Immature natural killer cell (primary cell): ENCODE data around the gene C17orf50. TPM values are rescaled to one million over a fixed set of nuclear protein-coding genes. Genes with fewer than 3 reads are reported as not detected.
A peak's percentile ranks its signal among the peaks of the same experiment; 100 is the strongest.

Experiments
- DNase-seq, 3 donors: peaks; one replicate each; pipeline ENCODE4 v3.0.0; 2022; ENCODE audit warnings: mixed read lengths in 1 of 3
- H3K27ac Mint-ChIP-seq, 6 donors: one replicate each; pipeline ENCODE4 v1.8.0; 2020; ENCODE audit warnings: mixed read lengths in 6 of 6, mild to moderate bottlenecking in 5 of 6, inconsistent platforms in 4 of 6, moderate library complexity in 3 of 6
- H3K27me3 Mint-ChIP-seq, 3 donors: one replicate each; pipeline ENCODE4 v1.8.0; 2020 to 2021; ENCODE audit warnings: low read depth in 3 of 3, mild to moderate bottlenecking in 3 of 3, mixed read lengths in 3 of 3, moderate library complexity in 3 of 3, inconsistent platforms in 1 of 3
- H3K36me3 Mint-ChIP-seq, 3 donors: one replicate each; pipeline ENCODE4 v1.8.0; 2020; ENCODE audit warnings: mixed read lengths in 3 of 3, inconsistent platforms in 2 of 3, mild to moderate bottlenecking in 2 of 3
- H3K4me1 Mint-ChIP-seq, 2 donors: one replicate each; pipeline ENCODE4 v1.8.0; 2020; ENCODE audit warnings: inconsistent platforms in 2 of 2, mild to moderate bottlenecking in 2 of 2, mixed read lengths in 2 of 2, moderate library complexity in 1 of 2
- H3K4me3 Mint-ChIP-seq, 5 donors: one replicate each; pipeline ENCODE4 v1.8.0; 2020; ENCODE audit warnings: mild to moderate bottlenecking in 5 of 5, mixed read lengths in 5 of 5, inconsistent platforms in 3 of 5, moderate library complexity in 3 of 5
- H3K9me3 Mint-ChIP-seq, 6 donors: one replicate each; pipeline ENCODE4 v1.8.0; 2020; ENCODE audit warnings: mild to moderate bottlenecking in 6 of 6, mixed read lengths in 6 of 6, inconsistent platforms in 4 of 6, moderate library complexity in 3 of 6
- polyA plus RNA-seq, 3 donors: library from polyadenylated mRNA; unstranded; fragments of 300-500 nt; fragmentation: Illumina TruSeq; gene quantifications; one replicate each; pipeline ENCODE4 v1.2.3, GENCODE V29; 2021

Gene C17orf50
- polyA plus RNA-seq, 3 donors from 2014 or later, result 0.28 to 0.34 TPM; not detected in 1

DNA sequence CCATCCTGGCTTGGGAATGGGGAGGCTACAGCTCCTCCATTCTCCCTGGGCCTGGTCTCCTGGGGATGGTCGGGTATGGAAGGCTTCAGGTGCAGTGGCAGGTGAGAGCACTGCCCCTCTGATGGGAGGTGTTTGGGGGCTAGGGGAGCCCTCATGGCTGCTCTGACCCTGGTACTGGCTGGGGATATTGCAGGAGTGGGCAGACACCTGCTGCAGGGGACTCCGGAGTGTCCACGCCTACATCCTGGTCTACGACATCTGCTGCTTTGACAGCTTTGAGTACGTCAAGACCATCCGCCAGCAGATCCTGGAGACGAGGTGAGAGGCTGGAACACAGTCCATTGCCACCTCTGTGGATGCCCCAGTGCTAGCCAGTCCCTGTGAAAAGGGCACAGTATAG is 20.5 kb upstream of the C17orf50 start:
- DNase-seq, result no peak
- Mint-ChIP-seq H3K4me1 (peaks cover 5 to 10% of the 10 kb centered on the region in 2 donors), H3K27ac (no peak overlapping the region), H3K36me3 (no peaks in the 10 kb centered on the region), H3K9me3 (no peaks in the 10 kb centered on the region), H3K4me3 (no peak overlapping the region), H3K27me3 (peaks cover 6 to 15% (median 11%) of the 10 kb centered on the region in 3 donors)

DNA sequence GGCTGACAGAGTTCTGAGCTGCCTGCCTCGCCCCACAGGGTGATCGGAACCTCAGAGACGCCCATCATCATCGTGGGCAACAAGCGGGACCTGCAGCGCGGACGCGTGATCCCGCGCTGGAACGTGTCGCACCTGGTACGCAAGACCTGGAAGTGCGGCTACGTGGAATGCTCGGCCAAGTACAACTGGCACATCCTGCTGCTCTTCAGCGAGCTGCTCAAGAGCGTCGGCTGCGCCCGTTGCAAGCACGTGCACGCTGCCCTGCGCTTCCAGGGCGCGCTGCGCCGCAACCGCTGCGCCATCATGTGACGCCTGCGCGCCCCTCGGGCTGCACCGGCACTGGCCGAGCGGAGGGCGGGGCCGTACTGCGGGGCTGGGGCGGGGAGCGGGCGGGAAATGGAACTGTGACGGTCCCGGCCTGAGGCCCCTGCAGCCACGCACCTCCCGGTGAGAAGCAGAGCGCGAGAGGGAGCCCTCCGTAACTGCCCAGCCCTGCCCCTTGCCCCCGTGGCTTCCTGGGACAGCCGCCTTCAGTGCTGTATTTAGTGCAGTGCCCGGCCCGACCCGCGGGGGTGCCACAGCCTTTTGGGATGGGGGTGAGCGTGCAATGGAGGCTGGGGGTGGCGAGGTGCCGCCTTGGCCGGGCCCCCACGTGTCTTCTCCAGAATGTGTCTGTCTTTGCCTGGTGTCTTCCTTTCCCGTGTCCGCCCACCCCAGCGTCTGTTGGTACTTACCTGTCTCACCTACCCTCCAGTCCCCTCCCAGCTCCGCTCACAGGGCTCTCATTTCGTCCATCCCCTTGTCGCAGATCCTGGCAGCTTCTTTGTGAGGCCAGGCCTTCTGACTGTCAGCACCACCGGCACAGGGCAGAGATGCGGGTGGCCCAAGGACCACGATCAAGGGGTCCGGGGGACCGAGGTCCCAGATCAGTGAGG is 19.4 kb upstream of the C17orf50 start:
- peak in 2 of 3 donors; percentile 19 to 21 for DNase-seq
- H3K4me1 Mint-ChIP-seq, result peaks cover 5 to 10% of the 10 kb centered on the region in 2 donors
- peaks cover 6 to 15% (median 11%) of the 10 kb centered on the region in 3 donors for H3K27me3 Mint-ChIP-seq
- no peaks in the 10 kb centered on the region for H3K9me3 Mint-ChIP-seq
- H3K36me3 Mint-ChIP-seq, result no peaks in the 10 kb centered on the region
- no peak overlapping the region for H3K27ac Mint-ChIP-seq
- peak overlapping the region in 3 of 5 donors; percentile 5 to 52 (median 46) for H3K4me3 Mint-ChIP-seq

GRCh38 chr17:35742496-35742895 is 18.2 kb upstream of the C17orf50 start:
- no peaks in the 10 kb centered on the region for H3K9me3 Mint-ChIP-seq
- peaks cover 7 to 15% (median 11%) of the 10 kb centered on the region in 3 donors for H3K27me3 Mint-ChIP-seq
- no peaks in the 10 kb centered on the region for H3K36me3 Mint-ChIP-seq
- peak overlapping the region in 1 of 5 donors; percentile 54 for H3K4me3 Mint-ChIP-seq
- H3K27ac Mint-ChIP-seq, result no peak overlapping the region
- no peak for DNase-seq
- H3K4me1 Mint-ChIP-seq, result peaks cover 5 to 10% of the 10 kb centered on the region in 2 donors

- Mint-ChIP-seq H3K36me3 (no peaks in the 10 kb centered on the region), H3K4me1 (peaks cover 5 to 10% of the 10 kb centered on the region in 2 donors)
- DNase-seq, result no peak
Observed at GRCh38 chr17:35742896-35743477, 17.7 kb upstream of the C17orf50 start.

DNA sequence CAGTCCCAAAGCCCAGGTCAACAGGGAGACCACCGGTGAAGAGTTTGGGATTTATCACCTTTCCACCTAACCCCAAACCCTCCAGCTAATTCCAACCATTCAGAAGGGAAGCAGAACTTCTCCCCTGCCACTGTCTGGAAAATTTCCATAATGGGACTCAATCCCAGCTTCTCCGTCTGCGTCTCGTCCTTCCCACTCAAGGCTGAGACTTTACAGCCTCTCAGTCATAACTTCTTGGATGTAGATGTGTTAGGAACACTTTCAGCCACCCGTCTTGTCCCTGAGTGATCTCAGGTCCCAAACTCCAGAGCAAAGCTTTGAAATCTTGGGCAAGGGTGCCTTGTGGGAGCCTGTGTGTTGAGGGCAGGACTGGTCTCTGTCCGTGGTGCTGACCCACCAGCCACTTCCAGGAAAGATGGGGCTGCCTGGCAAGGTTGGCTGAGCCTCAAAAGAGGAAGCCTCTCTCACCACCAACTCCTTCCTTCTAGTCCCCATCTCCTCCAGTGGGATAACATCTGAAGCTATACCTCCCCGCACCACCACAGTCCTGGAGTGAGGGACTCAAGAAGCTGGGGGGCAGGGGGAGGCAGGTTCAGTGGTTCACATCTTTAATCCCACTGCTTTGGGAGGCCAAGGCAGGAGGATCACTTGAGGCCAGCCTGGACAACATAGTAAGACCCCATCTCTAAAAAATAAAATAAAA is 16.9 kb upstream of the C17orf50 start:
- DNase-seq, result no peak
- no peak overlapping the region for H3K27ac Mint-ChIP-seq

More at GRCh38 chr17:35742896-35743477, 17.7 kb upstream of the C17orf50 start:
- H3K27me3 Mint-ChIP-seq, result peaks cover 8 to 15% (median 12%) of the 10 kb centered on the region in 3 donors
- H3K9me3 Mint-ChIP-seq, result no peaks in the 10 kb centered on the region
- H3K4me3 Mint-ChIP-seq, result no peak overlapping the region
- H3K27ac Mint-ChIP-seq, result no peak overlapping the region

DNA sequence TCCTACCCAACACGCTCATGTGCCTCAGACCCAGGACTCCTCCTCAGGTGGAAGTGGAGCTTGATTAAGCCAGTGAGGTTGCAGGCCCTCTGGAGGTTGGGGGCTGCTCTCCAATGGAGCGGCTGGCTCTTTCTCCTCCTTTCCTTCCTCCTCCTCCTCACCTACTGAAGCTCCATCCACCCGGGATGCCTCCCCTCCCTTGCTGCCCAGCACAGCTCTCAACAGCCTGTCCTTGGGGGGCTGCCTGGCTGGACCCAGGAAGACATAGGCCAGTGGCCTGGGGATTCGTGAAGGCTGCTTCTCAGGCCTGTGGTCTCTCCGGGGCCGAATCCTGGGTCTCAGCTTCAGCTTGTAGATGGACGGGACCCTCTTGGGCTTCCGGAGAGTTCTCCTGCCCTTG is 15.9 kb upstream of the C17orf50 start:
- Mint-ChIP-seq H3K27ac (no peak overlapping the region), H3K27me3 (peaks cover 8 to 16% (median 12%) of the 10 kb centered on the region in 3 donors), H3K4me1 (peaks cover 5 to 13% of the 10 kb centered on the region in 2 donors), H3K4me3 (no peak overlapping the region), H3K9me3 (no peaks in the 10 kb centered on the region), H3K36me3 (no peaks in the 10 kb centered on the region)
- no peak for DNase-seq

More for the DNA sequence above, 16.9 kb upstream of the C17orf50 start:
- Mint-ChIP-seq H3K4me3 (peak overlapping the region in 1 of 5 donors; percentile 44), H3K27me3 (peaks cover 8 to 17% (median 12%) of the 10 kb centered on the region in 3 donors), H3K9me3 (no peaks in the 10 kb centered on the region), H3K4me1 (peaks cover 5 to 10% of the 10 kb centered on the region in 2 donors), H3K36me3 (no peaks in the 10 kb centered on the region)

DNA sequence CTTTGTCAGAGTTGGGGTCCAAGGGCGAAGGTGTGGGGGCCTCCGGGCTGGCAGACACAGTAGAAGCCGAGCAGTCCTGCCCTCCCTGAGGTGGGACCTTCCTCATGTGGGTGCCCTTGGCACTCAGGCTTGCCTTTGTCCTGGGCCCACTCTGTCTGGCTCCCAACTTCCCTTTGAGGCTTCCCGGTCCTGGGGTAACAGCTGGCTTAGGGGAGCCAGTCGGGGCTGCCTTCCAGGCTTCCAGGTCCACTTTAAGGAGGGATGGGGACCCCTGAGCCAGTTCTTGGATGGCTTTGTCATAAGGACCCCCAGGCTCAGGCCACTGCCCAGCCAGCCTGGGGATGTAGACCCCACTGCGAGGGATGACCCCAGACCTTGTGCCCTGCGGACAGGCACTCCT is 15.4 kb upstream of the C17orf50 start:
- no peaks in the 10 kb centered on the region for H3K36me3 Mint-ChIP-seq
- H3K4me3 Mint-ChIP-seq, result no peak overlapping the region
- no peak for DNase-seq
- H3K27ac Mint-ChIP-seq, result no peak overlapping the region
- H3K4me1 Mint-ChIP-seq, result peaks cover 5 to 13% of the 10 kb centered on the region in 2 donors
- peaks cover 11 to 16% (median 13%) of the 10 kb centered on the region in 3 donors for H3K27me3 Mint-ChIP-seq
- no peaks in the 10 kb centered on the region for H3K9me3 Mint-ChIP-seq

- Mint-ChIP-seq H3K4me1 (peaks cover 5 to 10% of the 10 kb centered on the region in 2 donors), H3K27me3 (peaks cover 11 to 14% (median 13%) of the 10 kb centered on the region in 3 donors), H3K36me3 (no peaks in the 10 kb centered on the region), H3K4me3 (no peak overlapping the region), H3K27ac (no peak overlapping the region), H3K9me3 (no peaks in the 10 kb centered on the region)
- no peak for DNase-seq
Observed at GRCh38 chr17:35745749-35746320, 14.9 kb upstream of the C17orf50 start.

GRCh38 chr17:35747540-35748017 is 13.1 kb upstream of the C17orf50 start:
- Mint-ChIP-seq H3K27ac (no peak overlapping the region), H3K9me3 (no peaks in the 10 kb centered on the region), H3K4me1 (peaks cover 0 to 3% of the 10 kb centered on the region in 2 donors), H3K36me3 (no peaks in the 10 kb centered on the region), H3K4me3 (no peak overlapping the region), H3K27me3 (peaks cover 9 to 14% (median 11%) of the 10 kb centered on the region in 3 donors)
- DNase-seq, result peak; percentile 56 to 73 (median 69)

- Mint-ChIP-seq H3K9me3 (no peaks in the 10 kb centered on the region), H3K27me3 (peaks cover 8 to 13% (median 11%) of the 10 kb centered on the region in 3 donors), H3K4me1 (peaks cover 0 to 3% of the 10 kb centered on the region in 2 donors), H3K4me3 (no peak overlapping the region), H3K36me3 (no peaks in the 10 kb centered on the region), H3K27ac (no peak overlapping the region)
- DNase-seq, result no peak
Observed at GRCh38 chr17:35748341-35748841, 12.3 kb upstream of the C17orf50 start.

GRCh38 chr17:35748979-35749378 is 11.7 kb upstream of the C17orf50 start:
- H3K4me3 Mint-ChIP-seq, result no peak overlapping the region
- peaks cover 5 to 11% (median 11%) of the 10 kb centered on the region in 3 donors for H3K27me3 Mint-ChIP-seq
- DNase-seq, result no peak
- H3K27ac Mint-ChIP-seq, result no peak overlapping the region
- H3K4me1 Mint-ChIP-seq, result peaks cover 0 to 3% of the 10 kb centered on the region in 2 donors
- H3K36me3 Mint-ChIP-seq, result no peaks in the 10 kb centered on the region
- no peaks in the 10 kb centered on the region for H3K9me3 Mint-ChIP-seq

GRCh38 chr17:35749560-35750412 is 10.9 kb upstream of the C17orf50 start:
- Mint-ChIP-seq H3K36me3 (no peaks in the 10 kb centered on the region), H3K4me1 (peaks cover 0 to 3% of the 10 kb centered on the region in 2 donors), H3K27ac (no peak overlapping the region), H3K27me3 (peaks cover 6 to 11% (median 8%) of the 10 kb centered on the region in 3 donors), H3K9me3 (no peaks in the 10 kb centered on the region), H3K4me3 (no peak overlapping the region)
- no peak for DNase-seq
